Dendritic cell treated with granulocyte-macrophage colony-stimulating factor and Interleukin-4, amounts not matched to agents 40 ng/mL and 50 ng/mL, for 4 days (primary cell): Measurements from ENCODE around the gene DLL1.

Experiments used
- H3K27ac Mint-ChIP-seq: one replicate; pipeline ENCODE4 v1.8.0; 2022; ENCODE audit warnings: mild to moderate bottlenecking, mixed read lengths
- H3K27me3 Mint-ChIP-seq: one replicate; pipeline ENCODE4 v1.8.0; 2022; ENCODE audit warnings: mild to moderate bottlenecking, mixed read lengths
- H3K36me3 Mint-ChIP-seq: one replicate; pipeline ENCODE4 v1.8.0; 2022; ENCODE audit warnings: low read depth, mixed read lengths
- H3K4me1 Mint-ChIP-seq: one replicate; pipeline ENCODE4 v1.8.0; 2022; ENCODE audit warnings: low read depth, mixed read lengths
- H3K4me3 Mint-ChIP-seq: one replicate; pipeline ENCODE4 v1.8.0; 2022; ENCODE audit warnings: mild to moderate bottlenecking, moderate library complexity, mixed read lengths
- H3K9me3 Mint-ChIP-seq: one replicate; pipeline ENCODE4 v1.8.0; 2022; ENCODE audit warnings: mixed read lengths
- intact Hi-C: fragments of 100-400 bp; cut with micrococcal nuclease; formaldehyde crosslinking; loops from one replicate; pipeline ENCODE4 v1.15.0; 2022

The DLL1 gene

GRCh38 chr6:170250981-170251775, 39.7 kb downstream of the DLL1 start:
- Mint-ChIP-seq H3K9me3 (no peaks in the 10 kb centered on the region), H3K4me3 (no peak overlapping the region), H3K27ac (no peak overlapping the region), H3K36me3 (no peaks in the 10 kb centered on the region), H3K4me1 (no peaks in the 10 kb centered on the region), H3K27me3 (peaks cover 39% of the 10 kb centered on the region)
- intact Hi-C loops, result no loop called here

- no peak overlapping the region for H3K4me3 Mint-ChIP-seq
- peaks cover 38% of the 10 kb centered on the region for H3K27me3 Mint-ChIP-seq
- intact Hi-C loops, result no loop called here
- no peaks in the 10 kb centered on the region for H3K36me3 Mint-ChIP-seq
- no peak overlapping the region for H3K27ac Mint-ChIP-seq
- no peaks in the 10 kb centered on the region for H3K4me1 Mint-ChIP-seq
- no peaks in the 10 kb centered on the region for H3K9me3 Mint-ChIP-seq
Measured at GRCh38 chr6:170250455-170250854, 40.4 kb downstream of the DLL1 start.

GRCh38 chr6:170249817-170250216, 41.1 kb downstream of the DLL1 start:
- Mint-ChIP-seq H3K9me3 (no peaks in the 10 kb centered on the region), H3K27me3 (peaks cover 38% of the 10 kb centered on the region)
- intact Hi-C loops, result no loop called here

DNA sequence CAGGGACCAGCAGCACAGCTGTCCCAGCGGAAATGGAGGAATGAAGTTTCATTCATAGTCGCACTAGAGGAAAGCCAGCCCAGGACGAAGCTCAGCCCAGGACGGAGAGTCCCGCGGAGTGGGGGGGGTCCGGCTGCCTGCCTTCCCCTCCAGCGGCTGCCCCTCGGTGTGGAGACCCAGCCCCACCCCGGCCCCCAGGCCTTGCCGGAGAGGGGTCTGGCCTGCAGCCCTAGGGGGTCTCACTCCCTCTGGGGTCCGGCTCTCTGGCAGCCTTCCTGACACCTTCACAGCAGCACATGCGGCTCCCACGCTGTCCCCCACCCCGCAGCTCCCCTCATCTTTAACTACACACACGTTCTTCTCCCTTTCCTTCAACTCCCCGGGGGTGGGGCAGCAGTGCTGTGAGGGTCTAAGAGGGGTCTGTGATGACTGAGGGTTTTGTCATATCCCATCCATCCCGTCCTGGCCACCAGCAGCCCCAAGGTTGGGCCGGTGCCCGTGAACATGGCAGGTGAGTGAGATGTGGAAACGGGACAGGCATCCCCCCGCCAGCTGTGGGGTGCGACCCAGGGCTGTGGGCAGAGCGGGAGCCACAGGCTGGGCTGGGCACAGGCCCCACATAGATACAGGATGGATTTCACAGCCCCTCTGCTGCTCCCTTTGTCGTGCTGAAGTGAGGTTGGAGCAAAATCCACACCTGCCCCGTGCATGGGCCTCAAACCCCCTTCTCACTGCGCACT, 41.8 kb downstream of the DLL1 start:
- H3K27me3 Mint-ChIP-seq, result peaks cover 43% of the 10 kb centered on the region
- no peaks in the 10 kb centered on the region for H3K9me3 Mint-ChIP-seq
- intact Hi-C loops, result no loop called here
- H3K4me1 Mint-ChIP-seq, result no peaks in the 10 kb centered on the region
- no peak overlapping the region for H3K4me3 Mint-ChIP-seq
- H3K27ac Mint-ChIP-seq, result no peak overlapping the region
- H3K36me3 Mint-ChIP-seq, result no peaks in the 10 kb centered on the region

More at GRCh38 chr6:170249817-170250216, 41.1 kb downstream of the DLL1 start:
- H3K27ac Mint-ChIP-seq, result no peak overlapping the region
- no peaks in the 10 kb centered on the region for H3K4me1 Mint-ChIP-seq
- no peak overlapping the region for H3K4me3 Mint-ChIP-seq
- H3K36me3 Mint-ChIP-seq, result no peaks in the 10 kb centered on the region

DNA sequence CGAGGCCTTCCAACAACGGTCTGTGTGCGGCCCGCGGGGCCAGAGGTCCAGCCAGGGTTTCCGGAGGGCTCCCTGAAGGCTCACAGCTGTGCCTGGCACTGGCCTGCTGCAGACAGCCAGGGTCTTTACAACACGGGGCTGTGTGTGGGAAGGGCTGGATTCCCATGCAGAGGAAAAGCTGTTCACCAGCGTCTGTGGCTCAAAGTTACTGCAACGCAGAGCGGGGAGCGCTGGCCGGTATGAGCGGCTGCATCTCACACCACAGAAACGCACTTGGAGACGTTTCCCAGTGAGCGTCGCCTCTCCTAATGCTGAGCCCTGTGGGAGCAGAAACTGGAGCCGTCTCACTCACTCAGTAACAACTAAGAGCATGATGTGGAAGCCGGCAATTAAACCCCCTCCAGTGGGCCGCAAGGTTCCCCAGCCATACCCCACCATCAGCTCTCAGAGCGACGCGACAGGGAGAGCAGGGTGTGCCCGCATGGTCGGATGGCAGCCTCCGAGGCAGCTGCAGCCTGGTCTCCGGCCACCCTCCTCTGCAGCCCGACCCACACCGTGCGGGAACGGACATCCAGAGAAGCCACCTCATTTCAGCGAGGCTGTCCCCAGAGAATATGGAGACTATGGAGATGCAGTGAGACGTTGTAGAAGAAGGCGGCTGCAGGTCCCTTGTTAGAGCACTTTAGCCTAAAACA, 42.6 kb downstream of the DLL1 start:
- H3K4me3 Mint-ChIP-seq, result no peak overlapping the region
- H3K27ac Mint-ChIP-seq, result no peak overlapping the region
- no peaks in the 10 kb centered on the region for H3K9me3 Mint-ChIP-seq
- H3K4me1 Mint-ChIP-seq, result no peaks in the 10 kb centered on the region
- H3K36me3 Mint-ChIP-seq, result no peaks in the 10 kb centered on the region
- intact Hi-C loops, result no loop called here
- peaks cover 46% of the 10 kb centered on the region for H3K27me3 Mint-ChIP-seq

DNA sequence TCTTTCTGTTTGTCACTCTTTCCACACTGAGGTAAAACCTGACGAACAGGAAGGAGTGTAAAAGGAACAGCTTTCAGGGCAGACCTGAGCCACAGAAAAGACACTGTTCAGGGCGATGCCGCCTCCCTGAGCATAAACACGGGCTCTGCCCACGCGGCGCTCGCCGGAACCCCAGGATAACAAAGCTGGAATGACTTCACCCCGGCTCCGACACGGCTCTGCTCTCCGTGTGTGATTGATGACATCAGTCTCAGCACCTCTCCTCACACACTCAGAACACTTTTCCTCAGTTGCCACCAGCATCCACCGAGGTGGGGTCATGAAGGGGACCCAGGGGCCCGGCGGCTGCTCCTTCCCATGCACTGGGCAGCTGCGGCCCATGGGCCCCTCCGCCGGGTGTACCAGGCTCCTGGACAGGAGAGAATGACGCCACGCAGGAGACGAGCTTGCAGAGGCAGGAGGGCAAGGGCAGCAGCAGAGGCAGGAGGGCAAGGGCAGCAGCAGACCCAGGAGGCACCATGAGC, 43.6 kb downstream of the DLL1 start:
- intact Hi-C loops, result no loop called here
- H3K4me1 Mint-ChIP-seq, result no peaks in the 10 kb centered on the region
- no peak overlapping the region for H3K4me3 Mint-ChIP-seq
- no peak overlapping the region for H3K27ac Mint-ChIP-seq
- H3K9me3 Mint-ChIP-seq, result no peaks in the 10 kb centered on the region
- H3K27me3 Mint-ChIP-seq, result peaks cover 49% of the 10 kb centered on the region
- no peaks in the 10 kb centered on the region for H3K36me3 Mint-ChIP-seq

DNA sequence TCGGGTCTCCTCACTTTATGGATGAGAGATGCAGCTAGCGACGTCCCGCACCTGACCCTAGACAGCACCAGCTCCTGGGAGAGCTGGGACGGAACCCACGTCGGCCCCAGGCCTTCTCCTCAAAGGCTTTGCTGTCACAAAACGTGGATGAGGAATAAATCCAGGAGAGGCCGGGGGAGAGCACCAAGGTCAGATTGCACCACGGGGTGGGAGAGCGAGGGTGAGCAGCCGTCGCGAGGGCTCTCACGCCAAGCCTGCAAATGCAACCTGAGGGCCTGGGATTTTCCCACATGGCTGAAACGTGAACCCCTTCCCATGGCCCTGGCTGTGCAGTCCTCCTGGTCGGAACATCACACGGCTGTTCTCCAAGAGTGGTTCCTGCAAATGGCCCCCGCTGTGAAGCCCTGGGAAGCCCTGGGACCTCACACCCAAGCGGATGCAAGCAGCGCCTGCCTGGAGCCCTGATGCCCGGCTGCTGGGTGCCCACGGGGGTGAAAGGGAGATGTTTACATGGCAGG, 45.3 kb downstream of the DLL1 start:
- H3K36me3 Mint-ChIP-seq, result no peaks in the 10 kb centered on the region
- H3K4me1 Mint-ChIP-seq, result no peaks in the 10 kb centered on the region
- H3K27me3 Mint-ChIP-seq, result peaks cover 48% of the 10 kb centered on the region
- no peaks in the 10 kb centered on the region for H3K9me3 Mint-ChIP-seq
- no peak overlapping the region for H3K4me3 Mint-ChIP-seq
- intact Hi-C loops, result no loop called here
- H3K27ac Mint-ChIP-seq, result no peak overlapping the region

DNA sequence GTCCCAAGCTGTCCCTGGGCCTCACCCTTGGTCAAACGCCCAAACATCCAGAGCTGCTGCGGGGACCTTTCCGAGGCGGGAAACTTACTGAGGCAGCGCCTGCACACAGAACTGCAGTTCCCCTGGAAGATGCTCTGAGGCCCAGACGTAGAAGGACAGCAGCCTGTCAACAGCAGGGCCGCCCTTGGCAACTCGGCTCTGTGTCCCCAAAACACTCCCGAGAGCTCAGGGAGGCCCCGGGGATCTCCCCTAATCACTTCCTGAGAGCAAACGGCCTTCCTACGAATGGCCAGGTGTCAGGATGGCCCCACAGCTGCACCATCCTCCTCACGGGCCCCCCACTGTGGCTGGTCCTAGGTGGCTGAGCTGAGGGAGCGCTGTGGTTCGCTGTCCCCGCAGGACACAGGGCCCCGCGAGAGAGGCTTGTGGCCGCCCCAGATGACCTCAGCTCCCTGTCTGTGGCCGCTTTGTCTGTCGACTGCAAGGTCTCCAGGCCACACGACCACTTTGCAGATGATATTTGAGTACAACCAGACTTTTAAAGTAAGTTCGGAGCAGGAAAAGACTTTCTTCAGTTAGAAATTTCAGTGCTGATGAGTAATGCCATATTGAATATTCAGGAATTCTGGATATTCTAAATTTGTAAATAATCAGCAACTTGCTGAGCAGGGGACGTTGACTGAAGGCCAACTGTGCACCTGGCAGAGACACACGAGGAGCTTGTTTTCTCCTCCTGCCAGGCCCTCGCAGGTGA, 46.0 kb downstream of the DLL1 start:
- Mint-ChIP-seq H3K27me3 (peaks cover 48% of the 10 kb centered on the region), H3K4me3 (no peak overlapping the region), H3K9me3 (no peaks in the 10 kb centered on the region), H3K27ac (no peak overlapping the region), H3K4me1 (no peaks in the 10 kb centered on the region), H3K36me3 (no peaks in the 10 kb centered on the region)
- intact Hi-C loops, result no loop called here

DNA sequence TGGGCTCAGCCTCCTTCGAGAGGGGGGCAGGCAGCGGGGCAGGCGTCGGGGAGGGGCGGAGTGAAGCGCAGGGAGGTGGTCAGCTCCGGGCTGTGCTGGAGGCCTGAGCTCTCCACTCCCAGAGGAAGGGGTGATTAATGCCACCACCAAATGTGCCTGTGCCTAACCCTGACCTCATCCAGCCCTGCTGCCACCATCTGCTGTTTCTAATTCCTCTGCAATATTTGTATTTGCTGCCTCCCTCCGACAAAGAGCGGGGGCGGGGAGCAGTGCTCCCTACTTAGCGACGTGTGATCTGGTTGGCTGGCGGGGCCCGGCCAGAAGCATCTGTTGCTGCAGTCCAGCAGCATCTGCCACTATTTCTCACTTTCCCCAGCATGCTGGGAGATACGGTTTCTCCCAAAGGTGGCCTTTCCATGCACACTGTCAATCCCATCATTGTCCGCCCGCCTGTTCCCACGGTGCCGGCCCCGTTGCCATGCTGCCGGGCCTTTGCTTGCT, 47.0 kb downstream of the DLL1 start:
- H3K36me3 Mint-ChIP-seq, result no peaks in the 10 kb centered on the region
- peaks cover 42% of the 10 kb centered on the region for H3K27me3 Mint-ChIP-seq
- no peak overlapping the region for H3K4me3 Mint-ChIP-seq
- no peaks in the 10 kb centered on the region for H3K9me3 Mint-ChIP-seq
- intact Hi-C loops, result no loop called here
- H3K27ac Mint-ChIP-seq, result no peak overlapping the region
- no peaks in the 10 kb centered on the region for H3K4me1 Mint-ChIP-seq

GRCh38 chr6:170243386-170243785, 47.5 kb downstream of the DLL1 start:
- no peaks in the 10 kb centered on the region for H3K36me3 Mint-ChIP-seq
- H3K4me1 Mint-ChIP-seq, result no peaks in the 10 kb centered on the region
- H3K27ac Mint-ChIP-seq, result no peak overlapping the region
- intact Hi-C loops, result no loop called here
- H3K4me3 Mint-ChIP-seq, result no peak overlapping the region
- H3K27me3 Mint-ChIP-seq, result peaks cover 38% of the 10 kb centered on the region
- H3K9me3 Mint-ChIP-seq, result no peaks in the 10 kb centered on the region

GRCh38 chr6:170238741-170239565, 51.9 kb downstream of the DLL1 start:
- no peaks in the 10 kb centered on the region for H3K4me1 Mint-ChIP-seq
- H3K27me3 Mint-ChIP-seq, result peaks cover 17% of the 10 kb centered on the region
- H3K27ac Mint-ChIP-seq, result no peak overlapping the region
- H3K36me3 Mint-ChIP-seq, result no peaks in the 10 kb centered on the region
- intact Hi-C loops, result no loop called here
- H3K4me3 Mint-ChIP-seq, result no peak overlapping the region
- H3K9me3 Mint-ChIP-seq, result no peaks in the 10 kb centered on the region

DNA sequence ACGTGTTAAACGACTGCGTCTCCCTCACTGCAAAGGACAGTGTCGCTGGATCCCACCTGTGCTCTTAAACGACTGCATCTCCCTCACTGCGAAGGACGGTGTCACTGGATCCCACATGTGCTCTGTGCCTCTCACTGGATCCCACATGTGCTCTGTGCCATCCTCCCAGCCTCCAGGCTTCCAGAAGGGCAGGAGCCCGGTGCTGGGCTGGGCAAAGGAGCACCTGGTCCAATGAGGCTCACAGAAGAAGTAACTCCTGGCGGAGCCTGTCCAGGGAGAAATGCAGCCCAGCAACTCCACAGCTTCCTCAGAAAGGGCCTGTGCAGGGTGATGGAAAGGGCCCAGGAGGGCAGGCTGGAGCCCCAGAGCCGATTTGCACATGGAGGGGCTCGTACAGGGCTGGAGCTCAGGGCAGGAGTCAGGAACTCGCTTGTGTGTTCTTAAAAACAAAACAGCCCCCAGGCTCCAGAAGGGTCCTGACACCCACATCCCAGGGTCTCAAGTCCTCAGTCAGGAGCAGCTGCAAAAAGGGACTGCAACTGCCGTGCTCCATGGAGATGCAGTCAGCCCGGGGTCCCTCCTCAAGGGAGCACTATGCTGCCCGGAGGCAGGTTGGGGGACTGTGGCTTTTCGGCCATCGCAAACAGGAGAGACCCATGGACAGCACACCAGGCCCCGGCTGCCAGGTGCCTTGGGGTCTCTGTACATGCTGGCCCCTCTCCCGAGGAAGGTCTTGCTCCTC, 52.7 kb downstream of the DLL1 start:
- intact Hi-C loops, result no loop called here
- no peaks in the 10 kb centered on the region for H3K9me3 Mint-ChIP-seq
- H3K4me1 Mint-ChIP-seq, result no peaks in the 10 kb centered on the region
- H3K27me3 Mint-ChIP-seq, result peaks cover 14% of the 10 kb centered on the region
- no peak overlapping the region for H3K27ac Mint-ChIP-seq
- H3K4me3 Mint-ChIP-seq, result no peak overlapping the region
- no peaks in the 10 kb centered on the region for H3K36me3 Mint-ChIP-seq
